Gastrocnemius medialis (tissue), 4 donors: ENCODE data around the gene DUOXA2.

Experiments used
- CTCF ChIP-seq, 5 experiments: fragments of 450-650 bp in 3 of 5; fragments of 200-600 bp in 2 of 5; sonication (generic) in 2 of 5; IDR thresholded peaks in 4 of 5; conservative IDR thresholded peaks in 1 of 5; 1 replicate in 4 of 5; 2 replicates in 1 of 5; pipeline ENCODE4 v1.5.1; 2016 to 2019; ENCODE audit warnings: antibody characterized with exemption in 5 of 5, mild to moderate bottlenecking in 3 of 5, moderate library complexity in 3 of 5
- POLR2A ChIP-seq, 2 donors: fragments of 450-650 bp; IDR thresholded peaks; one replicate each; pipeline ENCODE4 v1.6.1; 2017; ENCODE audit warnings: antibody characterized with exemption in 2 of 2, mild to moderate bottlenecking in 2 of 2, moderate library complexity in 2 of 2

GRCh38 chr15:45099549-45100165 is 14.5 kb upstream of the DUOXA2 start:
- no peak for TF ChIP-seq CTCF (IDR thresholded peaks at IDR 0.05 in 4 of 5, conservative IDR thresholded peaks at IDR 0.05 in 1 of 5)
- TF ChIP-seq POLR2A (IDR thresholded peaks at IDR 0.05), result no peak
